Peyer's patch (tissue), 4 donors: ENCODE results near the gene ADAP1.

Experiments used
- POLR2A ChIP-seq, 2 donors: fragments of 450-650 bp; IDR thresholded peaks; one replicate each; pipeline ENCODE4 v1.5.1; 2017; ENCODE audit warnings: antibody characterized with exemption in 2 of 2, mild to moderate bottlenecking in 2 of 2, moderate library complexity in 2 of 2
- TF ChIP-seq, protein P1 (sequence below), 6 experiments: fragments of 450-650 bp in 4 of 6; fragments of 200-600 bp in 2 of 6; sonication (generic) in 1 of 6; IDR thresholded peaks; one replicate each; pipeline ENCODE4 v1.5.1; 2017 to 2019; ENCODE audit warnings: antibody characterized with exemption in 6 of 6, mild to moderate bottlenecking in 3 of 6, moderate library complexity in 1 of 6

DNA sequence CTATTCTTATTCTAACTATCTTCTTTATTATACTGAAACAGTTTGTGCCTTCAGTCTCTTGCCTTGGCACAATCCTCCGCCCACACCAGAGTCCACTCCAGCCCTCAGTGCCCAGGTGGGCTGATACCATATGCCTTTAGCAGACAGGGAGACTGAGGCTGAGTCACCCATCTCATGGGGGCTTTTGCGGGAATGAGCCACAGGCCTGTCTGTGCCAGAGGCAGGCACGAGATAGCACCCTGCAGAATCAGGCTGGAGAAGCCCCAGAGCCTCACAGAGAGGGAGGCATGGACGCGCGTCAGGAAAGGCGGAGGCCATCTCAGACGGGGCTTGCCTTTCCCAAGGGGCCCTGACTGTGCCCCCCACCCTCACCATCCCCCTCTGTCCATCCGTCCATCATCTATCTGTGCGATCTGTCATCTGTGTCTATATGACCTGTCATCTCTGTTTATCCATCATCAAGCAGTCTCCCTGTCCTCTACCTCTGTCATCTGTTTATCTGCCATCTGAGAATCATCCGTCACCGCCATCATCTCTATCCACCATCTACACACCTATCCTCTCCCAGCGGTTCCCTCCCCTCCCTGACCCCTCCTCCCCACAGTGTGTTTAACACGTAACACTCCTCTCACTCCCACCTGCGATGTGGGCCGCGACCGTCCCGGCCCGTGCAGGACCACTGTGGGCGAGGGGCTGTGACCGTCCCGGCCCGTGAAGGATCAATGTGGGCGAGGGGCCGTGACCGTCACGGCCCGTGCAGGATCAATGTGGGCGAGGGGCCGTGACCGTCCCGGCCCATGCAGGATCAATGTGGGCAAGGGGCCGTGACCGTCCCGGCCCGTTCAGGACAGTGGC is 7.3 kb upstream of the ADAP1 start:
- TF ChIP-seq, protein P1, sequence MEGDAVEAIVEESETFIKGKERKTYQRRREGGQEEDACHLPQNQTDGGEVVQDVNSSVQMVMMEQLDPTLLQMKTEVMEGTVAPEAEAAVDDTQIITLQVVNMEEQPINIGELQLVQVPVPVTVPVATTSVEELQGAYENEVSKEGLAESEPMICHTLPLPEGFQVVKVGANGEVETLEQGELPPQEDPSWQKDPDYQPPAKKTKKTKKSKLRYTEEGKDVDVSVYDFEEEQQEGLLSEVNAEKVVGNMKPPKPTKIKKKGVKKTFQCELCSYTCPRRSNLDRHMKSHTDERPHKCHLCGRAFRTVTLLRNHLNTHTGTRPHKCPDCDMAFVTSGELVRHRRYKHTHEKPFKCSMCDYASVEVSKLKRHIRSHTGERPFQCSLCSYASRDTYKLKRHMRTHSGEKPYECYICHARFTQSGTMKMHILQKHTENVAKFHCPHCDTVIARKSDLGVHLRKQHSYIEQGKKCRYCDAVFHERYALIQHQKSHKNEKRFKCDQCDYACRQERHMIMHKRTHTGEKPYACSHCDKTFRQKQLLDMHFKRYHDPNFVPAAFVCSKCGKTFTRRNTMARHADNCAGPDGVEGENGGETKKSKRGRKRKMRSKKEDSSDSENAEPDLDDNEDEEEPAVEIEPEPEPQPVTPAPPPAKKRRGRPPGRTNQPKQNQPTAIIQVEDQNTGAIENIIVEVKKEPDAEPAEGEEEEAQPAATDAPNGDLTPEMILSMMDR (IDR thresholded peaks at IDR 0.05) = no peak
- TF ChIP-seq POLR2A (IDR thresholded peaks at IDR 0.05) = no peak
